ENCODE data around the gene ZNF425.

Gene ZNF425

GRCh38 chr7:149125863-149126661 is at the start of gene ZNF425:
TSS of gene ZNF425 (minus strand) at chr7:149126324. CDS start at chr7:149126213, 111 bp downstream.
- TF ChIP-seq YY1 (IDR thresholded peaks at IDR 0.05; ENCODE audit: low read depth): peak; percentile 87
- peak; percentile 10 for TF ChIP-seq TEAD4 (IDR thresholded peaks at IDR 0.05)
- TF ChIP-seq CEBPB (IDR thresholded peaks at IDR 0.05): no peak
- TF ChIP-seq TCF12 (IDR thresholded peaks at IDR 0.05; ENCODE audit: low read depth): peak; percentile 62
- peak; percentile 42; the same call in 1 of the 2 replicates for TF ChIP-seq MAX (IDR thresholded peaks at IDR 0.05)
- TF ChIP-seq EGR1 (IDR thresholded peaks at IDR 0.05): peak; percentile 12; the same call in 1 of the 2 replicates
- TF ChIP-seq TAF1 (IDR thresholded peaks at IDR 0.05; ENCODE audit: low read depth): peak; percentile 95
- peak; percentile 94; the same call in 1 of the 2 replicates for TF ChIP-seq ZBTB7A (IDR thresholded peaks at IDR 0.05; ENCODE audit: low read depth)
- peak; percentile 22; the same call in 1 of the 2 replicates for TF ChIP-seq RAD21 (IDR thresholded peaks at IDR 0.05; ENCODE audit: low read depth)
- no peak for TF ChIP-seq EP300 (IDR thresholded peaks at IDR 0.05; ENCODE audit: borderline replicate concordance)
- TF ChIP-seq REST (IDR thresholded peaks at IDR 0.05; ENCODE audit: low read depth): no peak

GRCh38 chr7:149175150-149175549 is 49.0 kb upstream of the ZNF425 start:
- no peak for TF ChIP-seq YY1 (IDR thresholded peaks at IDR 0.05; ENCODE audit: low read depth)
- no peak for TF ChIP-seq TEAD4 (IDR thresholded peaks at IDR 0.05)
- TF ChIP-seq FOXM1 (IDR thresholded peaks at IDR 0.05; ENCODE audit: borderline replicate concordance, low read depth): no peak
- no peak for TF ChIP-seq MAX (IDR thresholded peaks at IDR 0.05)
- TF ChIP-seq EP300 (IDR thresholded peaks at IDR 0.05; ENCODE audit: borderline replicate concordance): no peak
- no peak for TF ChIP-seq CREB1 (IDR thresholded peaks at IDR 0.05; ENCODE audit: low read depth)
- no peak for TF ChIP-seq USF1 (IDR thresholded peaks at IDR 0.05)
- TF ChIP-seq NFIC (IDR thresholded peaks at IDR 0.05): no peak
- no peak for TF ChIP-seq RAD21 (IDR thresholded peaks at IDR 0.05; ENCODE audit: low read depth)
- no peak for TF ChIP-seq ZBTB7A (IDR thresholded peaks at IDR 0.05; ENCODE audit: low read depth)
- TF ChIP-seq TAF1 (IDR thresholded peaks at IDR 0.05; ENCODE audit: low read depth): no peak
- no peak for TF ChIP-seq CEBPB (IDR thresholded peaks at IDR 0.05)
- no peak for TF ChIP-seq REST (IDR thresholded peaks at IDR 0.05; ENCODE audit: low read depth)
- no peak for TF ChIP-seq EGR1 (IDR thresholded peaks at IDR 0.05)

- no peak for TF ChIP-seq CEBPB (IDR thresholded peaks at IDR 0.05)
- TF ChIP-seq USF1 (IDR thresholded peaks at IDR 0.05): no peak
These were observed 46.4 kb upstream of the ZNF425 start for GRCh38 chr7:149172534-149172920.

- TF ChIP-seq USF1 (IDR thresholded peaks at IDR 0.05) (no peak), FOXM1 (IDR thresholded peaks at IDR 0.05; ENCODE audit: borderline replicate concordance, low read depth) (no peak), TCF12 (IDR thresholded peaks at IDR 0.05; ENCODE audit: low read depth) (no peak), TAF1 (IDR thresholded peaks at IDR 0.05; ENCODE audit: low read depth) (no peak), EGR1 (IDR thresholded peaks at IDR 0.05) (no peak), TEAD4 (IDR thresholded peaks at IDR 0.05) (no peak), CEBPB (IDR thresholded peaks at IDR 0.05) (no peak), CREB1 (IDR thresholded peaks at IDR 0.05; ENCODE audit: low read depth) (no peak), YY1 (IDR thresholded peaks at IDR 0.05; ENCODE audit: low read depth) (no peak), REST (IDR thresholded peaks at IDR 0.05; ENCODE audit: low read depth) (no peak)
These were observed 45.9 kb upstream of the ZNF425 start for GRCh38 chr7:149171892-149172533.
